ENCODE data around the gene DCAF10. TPM values are rescaled to one million over a fixed set of nuclear protein-coding genes. Genes with fewer than 3 reads are reported as not detected.

Gene DCAF10
- total and polyA plus RNA-seq, 2 of the 13 experiments (the other 11 are each of a cell fraction or from before 2014, with no cell fraction given), result 9.2 to 20.3 TPM

- TF ChIP-seq HNF1A (IDR thresholded peaks at IDR 0.05; ENCODE audit: low read depth), result no peak
- peak; percentile 22; the same call in 1 of the 2 replicates for TF ChIP-seq HNF1A (CRISPR knock-in tag; IDR thresholded peaks at IDR 0.05; ENCODE audit: borderline replicate concordance)
- TF ChIP-seq ZNF543 (CRISPR knock-in tag; IDR thresholded peaks at IDR 0.05), result peak; percentile 69; the same call in 1 of the 2 replicates
- no peak for TF ChIP-seq EEA1 (CRISPR knock-in tag; IDR thresholded peaks at IDR 0.05; ENCODE audit: borderline replicate concordance)
- TF ChIP-seq CAMTA2 (CRISPR knock-in tag; IDR thresholded peaks at IDR 0.05; ENCODE audit: borderline replicate concordance), result no peak; the same call in 1 of the 2 replicates
- peak; percentile 98 for TF ChIP-seq GABPA (IDR thresholded peaks at IDR 0.05; ENCODE audit: low read depth, low read length)
- TF ChIP-seq GABPA (CRISPR knock-in tag; IDR thresholded peaks at IDR 0.05; ENCODE audit: low read depth), result peak; percentile 100
- TF ChIP-seq, protein P1, sequence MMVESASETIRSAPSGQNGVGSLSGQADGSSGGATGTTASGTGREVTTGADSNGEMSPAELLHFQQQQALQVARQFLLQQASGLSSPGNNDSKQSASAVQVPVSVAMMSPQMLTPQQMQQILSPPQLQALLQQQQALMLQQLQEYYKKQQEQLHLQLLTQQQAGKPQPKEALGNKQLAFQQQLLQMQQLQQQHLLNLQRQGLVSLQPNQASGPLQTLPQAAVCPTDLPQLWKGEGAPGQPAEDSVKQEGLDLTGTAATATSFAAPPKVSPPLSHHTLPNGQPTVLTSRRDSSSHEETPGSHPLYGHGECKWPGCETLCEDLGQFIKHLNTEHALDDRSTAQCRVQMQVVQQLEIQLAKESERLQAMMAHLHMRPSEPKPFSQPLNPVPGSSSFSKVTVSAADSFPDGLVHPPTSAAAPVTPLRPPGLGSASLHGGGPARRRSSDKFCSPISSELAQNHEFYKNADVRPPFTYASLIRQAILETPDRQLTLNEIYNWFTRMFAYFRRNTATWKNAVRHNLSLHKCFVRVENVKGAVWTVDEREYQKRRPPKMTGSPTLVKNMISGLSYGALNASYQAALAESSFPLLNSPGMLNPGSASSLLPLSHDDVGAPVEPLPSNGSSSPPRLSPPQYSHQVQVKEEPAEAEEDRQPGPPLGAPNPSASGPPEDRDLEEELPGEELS (CRISPR knock-in tag; IDR thresholded peaks at IDR 0.05), result peak; percentile 10; the same call in 1 of the 2 replicates
- 0 out of 2 replicates have a peak, but pooled peaks have one; percentile 27 for TF ChIP-seq ZNF83 (CRISPR knock-in tag; IDR thresholded peaks at IDR 0.05; ENCODE audit: borderline replicate concordance)
- TF ChIP-seq, protein P2, sequence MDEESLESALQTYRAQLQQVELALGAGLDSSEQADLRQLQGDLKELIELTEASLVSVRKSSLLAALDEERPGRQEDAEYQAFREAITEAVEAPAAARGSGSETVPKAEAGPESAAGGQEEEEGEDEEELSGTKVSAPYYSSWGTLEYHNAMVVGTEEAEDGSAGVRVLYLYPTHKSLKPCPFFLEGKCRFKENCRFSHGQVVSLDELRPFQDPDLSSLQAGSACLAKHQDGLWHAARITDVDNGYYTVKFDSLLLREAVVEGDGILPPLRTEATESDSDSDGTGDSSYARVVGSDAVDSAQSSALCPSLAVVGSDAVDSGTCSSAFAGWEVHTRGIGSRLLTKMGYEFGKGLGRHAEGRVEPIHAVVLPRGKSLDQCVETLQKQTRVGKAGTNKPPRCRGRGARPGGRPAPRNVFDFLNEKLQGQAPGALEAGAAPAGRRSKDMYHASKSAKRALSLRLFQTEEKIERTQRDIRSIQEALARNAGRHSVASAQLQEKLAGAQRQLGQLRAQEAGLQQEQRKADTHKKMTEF (CRISPR knock-in tag; IDR thresholded peaks at IDR 0.05), result peak; percentile 78
- TF ChIP-seq KLF15 (CRISPR knock-in tag; IDR thresholded peaks at IDR 0.05; ENCODE audit: borderline replicate concordance), result no peak
- TF ChIP-seq ZNF143 (CRISPR knock-in tag; IDR thresholded peaks at IDR 0.05), result peak; percentile 67
- TF ChIP-seq ZNF451 (CRISPR knock-in tag; IDR thresholded peaks at IDR 0.05), result no peak; the same call in 1 of the 2 replicates
- TF ChIP-seq ZNF256 (CRISPR knock-in tag; conservative IDR thresholded peaks at IDR 0.05), result no peak
- TF ChIP-seq ZNF746 (CRISPR knock-in tag; IDR thresholded peaks at IDR 0.05), result no peak
- TF ChIP-seq ZMYM2 (CRISPR knock-in tag; IDR thresholded peaks at IDR 0.05), result no peak
- TF ChIP-seq DMTF1 (CRISPR knock-in tag; IDR thresholded peaks at IDR 0.05), result no peak
- TF ChIP-seq ZNF644 (CRISPR knock-in tag; IDR thresholded peaks at IDR 0.05; ENCODE audit: low read depth), result no peak
- TF ChIP-seq ZNF432 (CRISPR knock-in tag; IDR thresholded peaks at IDR 0.05; ENCODE audit: borderline replicate concordance), result no peak
Measured at GRCh38 chr9:37784616-37785483, 15.7 kb upstream of the DCAF10 start, which contains the start of gene EXOSC3 (continued).

All from HepG2 (cell line).